HEK293 (cell line): ENCODE results near the gene ZEB2.

Experiments used
- CTCF ChIA-PET: fragments of 350-600 bp; formaldehyde crosslinking; extraction: SDS; loops from one replicate; lab custom pipeline; 2021; ENCODE audit warnings: antibody characterized with exemption; lab: Yijun Ruan, JAX
- POLR2A ChIA-PET: fragments of 300-600 bp; formaldehyde crosslinking; extraction: SDS; loops from one replicate; lab custom pipeline; 2020; ENCODE audit warnings: antibody characterized with exemption, inconsistent platforms; lab: Yijun Ruan, JAX
- H3K27ac ChIP-seq: fragments of 200-500 bp; sonication (Bioruptor generic); 2 replicates; pipeline ENCODE4 v1.5.1; 2014; ENCODE audit warnings: low read depth, low read length, control low read depth, inconsistent platforms; ENCODE audit errors: extremely low read depth
- H3K36me3 ChIP-seq, 2 experiments: fragments of 200-500 bp in 1 of 2; sonication (Bioruptor generic) in 1 of 2; 1 replicate in 1 of 2; 2 replicates in 1 of 2; pipeline ENCODE4 v1.5.1; 2014 to 2017; ENCODE audit warnings: inconsistent platforms in 2 of 2, low read length in 2 of 2; ENCODE audit not compliant: control insufficient read depth in 2 of 2, insufficient read depth in 1 of 2
- H3K4me1 ChIP-seq: fragments of 200-500 bp; sonication (Bioruptor generic); 2 replicates; pipeline ENCODE4 v1.5.1; 2014; ENCODE audit warnings: mild to moderate bottlenecking, low read length, inconsistent platforms; ENCODE audit not compliant: control insufficient read depth, insufficient read depth
- H3K4me3 ChIP-seq: 2 replicates; pipeline ENCODE4 v1.5.1; 2011; ENCODE audit warnings: low read depth, mild to moderate bottlenecking, control low read depth, low read length, moderate library complexity
- H3K9me3 ChIP-seq: fragments of 200-500 bp; sonication (Bioruptor generic); 2 replicates; pipeline ENCODE4 v1.5.1; 2014; ENCODE audit warnings: low read depth, low read length, inconsistent platforms; ENCODE audit not compliant: control insufficient read depth, insufficient read depth
- GFI1B ChIP-seq: fragments of 450-650 bp; formaldehyde crosslinking; IDR thresholded peaks from 2 replicates; pipeline ENCODE4 v1.5.1; 2016; ENCODE audit warnings: missing biosample characterization, missing genetic modification characterization
- HOXD13 ChIP-seq: sonication (generic); formaldehyde crosslinking; IDR thresholded peaks from 2 replicates; pipeline ENCODE4 v1.8.0; 2022; ENCODE audit warnings: missing genetic modification reagents, borderline replicate concordance
- KLF9 ChIP-seq: fragments of 450-650 bp; formaldehyde crosslinking; IDR thresholded peaks from 2 replicates; pipeline ENCODE4 v1.5.1; 2016; ENCODE audit warnings: missing biosample characterization, missing genetic modification characterization, low read depth
- MYNN ChIP-seq: fragments of 450-650 bp; formaldehyde crosslinking; IDR thresholded peaks from 2 replicates; pipeline ENCODE4 v1.5.1; 2016; ENCODE audit warnings: missing biosample characterization, missing genetic modification characterization, borderline replicate concordance
- SCRT1 ChIP-seq: fragments of 450-650 bp; formaldehyde crosslinking; IDR thresholded peaks from 2 replicates; pipeline ENCODE4 v1.5.1; 2016; ENCODE audit warnings: missing biosample characterization, missing genetic modification characterization, borderline replicate concordance
- SCRT2 ChIP-seq: fragments of 450-650 bp; formaldehyde crosslinking; IDR thresholded peaks from 2 replicates; pipeline ENCODE4 v1.5.1; 2016; ENCODE audit warnings: missing biosample characterization, missing genetic modification characterization
- ZBTB17 ChIP-seq: fragments of 450-650 bp; formaldehyde crosslinking; IDR thresholded peaks from 2 replicates; pipeline ENCODE4 v1.5.1; 2016; ENCODE audit warnings: missing biosample characterization, missing genetic modification characterization
- ZFP3 ChIP-seq: fragments of 450-650 bp; formaldehyde crosslinking; IDR thresholded peaks from 2 replicates; pipeline ENCODE4 v1.5.1; 2016; ENCODE audit warnings: low read depth, missing biosample characterization, missing genetic modification characterization
- ZFP37 ChIP-seq: fragments of 450-650 bp; formaldehyde crosslinking; IDR thresholded peaks from 2 replicates; pipeline ENCODE4 v1.5.1; 2016; ENCODE audit warnings: missing biosample characterization, missing genetic modification characterization
- ZNF112 ChIP-seq: fragments of 450-650 bp; formaldehyde crosslinking; IDR thresholded peaks from 2 replicates; pipeline ENCODE4 v1.5.0; 2017; ENCODE audit warnings: missing biosample characterization, missing genetic modification characterization
- ZNF146 ChIP-seq: fragments of 450-650 bp; formaldehyde crosslinking; IDR thresholded peaks from 2 replicates; pipeline ENCODE4 v1.5.1; 2016; ENCODE audit warnings: missing biosample characterization, missing genetic modification characterization
- ZNF223 ChIP-seq: fragments of 450-650 bp; formaldehyde crosslinking; IDR thresholded peaks from 2 replicates; pipeline ENCODE4 v1.5.1; 2016; ENCODE audit warnings: missing biosample characterization, missing genetic modification characterization
- ZNF274 ChIP-seq, 2 experiments: fragments of 200-500 bp in 1 of 2; fragments of 450-650 bp in 1 of 2; sonication (Bioruptor generic) in 1 of 2; formaldehyde crosslinking in 1 of 2; IDR thresholded peaks; 2 replicates each; pipeline versions ENCODE4 v1.5.1 to v1.6.1; 2014 to 2016; ENCODE audit warnings: borderline replicate concordance in 1 of 2, inconsistent platforms in 1 of 2, low read length in 1 of 2, missing biosample characterization in 1 of 2, missing genetic modification characterization in 1 of 2
- ZNF391 ChIP-seq: fragments of 450-650 bp; formaldehyde crosslinking; IDR thresholded peaks from 2 replicates; pipeline ENCODE4 v1.5.1; 2016; ENCODE audit warnings: low read depth, missing biosample characterization, missing genetic modification characterization, borderline replicate concordance
- ZNF529 ChIP-seq: fragments of 450-650 bp; formaldehyde crosslinking; IDR thresholded peaks from 2 replicates; pipeline ENCODE4 v1.5.1; 2017; ENCODE audit warnings: missing genetic modification characterization, missing biosample characterization; ENCODE audit not compliant: insufficient replicate concordance
- ZNF558 ChIP-seq: fragments of 450-650 bp; formaldehyde crosslinking; IDR thresholded peaks from 2 replicates; pipeline ENCODE4 v1.5.1; 2016; ENCODE audit warnings: missing biosample characterization, missing genetic modification characterization
- ZNF670 ChIP-seq: fragments of 450-650 bp; formaldehyde crosslinking; IDR thresholded peaks from 2 replicates; pipeline ENCODE4 v1.5.1; 2016; ENCODE audit warnings: missing biosample characterization, missing genetic modification characterization, low read depth
- ZNF747 ChIP-seq: fragments of 450-650 bp; formaldehyde crosslinking; IDR thresholded peaks from 2 replicates; pipeline ENCODE4 v1.5.1; 2016; ENCODE audit warnings: missing biosample characterization, missing genetic modification characterization
- ZNF785 ChIP-seq: fragments of 450-650 bp; formaldehyde crosslinking; IDR thresholded peaks from 2 replicates; pipeline ENCODE4 v1.5.1; 2016; ENCODE audit warnings: missing biosample characterization, missing genetic modification characterization
- ZNF830 ChIP-seq: fragments of 450-650 bp; IDR thresholded peaks from 2 replicates; pipeline ENCODE4 v1.5.0; 2018; ENCODE audit warnings: missing biosample characterization, missing genetic modification characterization, low read depth, mild to moderate bottlenecking, moderate library complexity
- TF ChIP-seq, protein P1 (sequence below): fragments of 450-650 bp; formaldehyde crosslinking; IDR thresholded peaks from 2 replicates; pipeline ENCODE4 v1.5.1; 2016; ENCODE audit warnings: missing biosample characterization, missing genetic modification characterization, low read depth
- TF ChIP-seq, protein P2 (sequence below): fragments of 450-650 bp; formaldehyde crosslinking; IDR thresholded peaks from 2 replicates; pipeline ENCODE4 v1.5.1; 2016; ENCODE audit warnings: missing biosample characterization, missing genetic modification characterization
- TF ChIP-seq, protein P3 (sequence below): fragments of 450-650 bp; formaldehyde crosslinking; IDR thresholded peaks from 2 replicates; pipeline ENCODE4 v1.5.1; 2016; ENCODE audit warnings: missing biosample characterization, missing genetic modification characterization, low read depth
- TF ChIP-seq, protein P4 (sequence below): fragments of 450-650 bp; formaldehyde crosslinking; IDR thresholded peaks from 2 replicates; pipeline ENCODE4 v1.5.1; 2016; ENCODE audit warnings: missing biosample characterization, missing genetic modification characterization

ZEB2 gene

DNA sequence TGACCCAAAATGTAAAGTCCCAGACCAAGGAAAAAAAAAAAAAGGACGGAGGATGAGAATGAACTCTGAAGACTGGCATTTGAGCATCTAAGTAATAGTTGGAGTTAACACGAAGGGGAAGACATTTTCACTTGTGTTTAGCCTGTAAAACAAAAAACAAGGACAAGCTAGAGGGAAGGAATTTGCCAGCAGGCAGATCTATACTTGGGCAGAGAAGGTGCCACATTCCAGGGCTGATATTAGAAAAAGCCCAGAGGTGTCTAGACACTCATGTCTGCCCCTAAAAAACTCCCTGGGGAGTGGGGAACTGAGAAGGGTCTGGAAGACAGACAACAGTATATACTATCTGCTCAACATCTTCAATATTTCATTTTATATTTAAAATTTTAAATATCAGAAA, 171.1 kb downstream of the ZEB2 start:
- POLR2A ChIA-PET, result interaction anchor here (1.6 kb wide), 1 partner anchor 9 kb away, joined by 4 read pairs; no protein-coding TSS in a partner anchor
- CTCF ChIA-PET, result interaction anchor here (0.7 kb wide), 1 partner anchor 100 kb away, joined by 3 read pairs; no protein-coding TSS in a partner anchor
- Histone ChIP-seq H3K36me3 (no peaks in the 10 kb centered on the region), H3K4me1 (0 out of 2 replicates have a peak, but pooled peaks cover 4% of the 10 kb centered on the region), H3K9me3 (no peaks in the 10 kb centered on the region), H3K27ac (no peak overlapping the region), H3K4me3 (no peak overlapping the region)
- TF ChIP-seq ZNF558 (tag by site-specific recombination) (no peak), ZFP37 (no peak), MYNN (tag by site-specific recombination) (no peak), KLF9 (tag by site-specific recombination) (no peak), GFI1B (no peak), HOXD13 (CRISPR knock-in tag) (no peak), ZNF747 (tag by site-specific recombination) (no peak), ZNF146 (tag by site-specific recombination) (no peak), ZNF830 (tag by site-specific recombination) (no peak), ZNF529 (no peak), ZNF391 (tag by site-specific recombination) (no peak), ZNF223 (tag by site-specific recombination) (no peak), ZNF670 (tag by site-specific recombination) (no peak), ZFP3 (no peak), SCRT1 (tag by site-specific recombination) (no peak), ZNF112 (tag by site-specific recombination) (no peak)
- TF ChIP-seq, protein P1, sequence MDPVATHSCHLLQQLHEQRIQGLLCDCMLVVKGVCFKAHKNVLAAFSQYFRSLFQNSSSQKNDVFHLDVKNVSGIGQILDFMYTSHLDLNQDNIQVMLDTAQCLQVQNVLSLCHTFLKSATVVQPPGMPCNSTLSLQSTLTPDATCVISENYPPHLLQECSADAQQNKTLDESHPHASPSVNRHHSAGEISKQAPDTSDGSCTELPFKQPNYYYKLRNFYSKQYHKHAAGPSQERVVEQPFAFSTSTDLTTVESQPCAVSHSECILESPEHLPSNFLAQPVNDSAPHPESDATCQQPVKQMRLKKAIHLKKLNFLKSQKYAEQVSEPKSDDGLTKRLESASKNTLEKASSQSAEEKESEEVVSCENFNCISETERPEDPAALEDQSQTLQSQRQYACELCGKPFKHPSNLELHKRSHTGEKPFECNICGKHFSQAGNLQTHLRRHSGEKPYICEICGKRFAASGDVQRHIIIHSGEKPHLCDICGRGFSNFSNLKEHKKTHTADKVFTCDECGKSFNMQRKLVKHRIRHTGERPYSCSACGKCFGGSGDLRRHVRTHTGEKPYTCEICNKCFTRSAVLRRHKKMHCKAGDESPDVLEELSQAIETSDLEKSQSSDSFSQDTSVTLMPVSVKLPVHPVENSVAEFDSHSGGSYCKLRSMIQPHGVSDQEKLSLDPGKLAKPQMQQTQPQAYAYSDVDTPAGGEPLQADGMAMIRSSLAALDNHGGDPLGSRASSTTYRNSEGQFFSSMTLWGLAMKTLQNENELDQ (tag by site-specific recombination), result no peak
- TF ChIP-seq, protein P2, sequence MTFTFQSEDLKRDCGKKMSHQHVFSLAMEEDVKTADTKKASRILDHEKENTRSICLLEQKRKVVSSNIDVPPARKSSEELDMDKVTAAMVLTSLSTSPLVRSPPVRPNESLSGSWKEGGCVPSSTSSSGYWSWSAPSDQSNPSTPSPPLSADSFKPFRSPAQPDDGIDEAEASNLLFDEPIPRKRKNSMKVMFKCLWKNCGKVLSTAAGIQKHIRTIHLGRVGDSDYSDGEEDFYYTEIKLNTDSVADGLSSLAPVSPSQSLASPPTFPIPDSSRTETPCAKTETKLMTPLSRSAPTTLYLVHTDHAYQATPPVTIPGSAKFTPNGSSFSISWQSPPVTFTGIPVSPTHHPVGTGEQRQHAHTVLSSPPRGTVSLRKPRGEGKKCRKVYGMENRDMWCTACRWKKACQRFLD (tag by site-specific recombination), result no peak
- TF ChIP-seq, protein P3, sequence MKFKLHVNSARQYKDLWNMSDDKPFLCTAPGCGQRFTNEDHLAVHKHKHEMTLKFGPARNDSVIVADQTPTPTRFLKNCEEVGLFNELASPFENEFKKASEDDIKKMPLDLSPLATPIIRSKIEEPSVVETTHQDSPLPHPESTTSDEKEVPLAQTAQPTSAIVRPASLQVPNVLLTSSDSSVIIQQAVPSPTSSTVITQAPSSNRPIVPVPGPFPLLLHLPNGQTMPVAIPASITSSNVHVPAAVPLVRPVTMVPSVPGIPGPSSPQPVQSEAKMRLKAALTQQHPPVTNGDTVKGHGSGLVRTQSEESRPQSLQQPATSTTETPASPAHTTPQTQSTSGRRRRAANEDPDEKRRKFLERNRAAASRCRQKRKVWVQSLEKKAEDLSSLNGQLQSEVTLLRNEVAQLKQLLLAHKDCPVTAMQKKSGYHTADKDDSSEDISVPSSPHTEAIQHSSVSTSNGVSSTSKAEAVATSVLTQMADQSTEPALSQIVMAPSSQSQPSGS, result no peak

DNA sequence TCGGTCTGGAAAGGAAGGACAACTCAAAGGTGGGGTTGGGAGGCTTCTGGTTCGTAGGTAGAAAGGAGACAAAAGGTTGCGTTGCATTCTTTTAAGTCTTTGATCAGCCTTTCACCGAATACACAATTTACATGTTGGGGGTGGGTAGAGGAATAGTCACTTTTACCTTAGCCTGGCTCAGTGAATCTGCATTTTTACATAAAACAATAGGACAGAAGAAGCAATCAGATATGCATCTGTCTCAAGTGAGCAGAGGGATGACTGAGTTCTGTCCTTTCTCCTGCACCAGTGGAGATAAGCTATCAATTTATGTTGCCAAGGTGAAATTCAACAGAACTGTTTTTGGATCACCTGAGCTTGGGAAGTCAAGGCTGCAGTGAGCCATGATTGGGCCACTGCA, 173.7 kb downstream of the ZEB2 start:
- CTCF ChIA-PET, result interaction anchor here (0.7 kb wide), 2 partner anchors 50 to 833 kb away, joined by 4 to 5 read pairs; no protein-coding TSS in a partner anchor
- TF ChIP-seq SCRT2 (tag by site-specific recombination) (no peak), ZFP3 (no peak), ZNF785 (tag by site-specific recombination) (no peak), ZNF830 (tag by site-specific recombination) (no peak), ZNF274 (IDR thresholded peaks at IDR 0.05; ENCODE audit: low read length) (no peak), ZNF274 (tag by site-specific recombination; IDR thresholded peaks at IDR 0.05; ENCODE audit: borderline replicate concordance) (no peak), ZBTB17 (tag by site-specific recombination) (no peak)
- TF ChIP-seq, protein P4, sequence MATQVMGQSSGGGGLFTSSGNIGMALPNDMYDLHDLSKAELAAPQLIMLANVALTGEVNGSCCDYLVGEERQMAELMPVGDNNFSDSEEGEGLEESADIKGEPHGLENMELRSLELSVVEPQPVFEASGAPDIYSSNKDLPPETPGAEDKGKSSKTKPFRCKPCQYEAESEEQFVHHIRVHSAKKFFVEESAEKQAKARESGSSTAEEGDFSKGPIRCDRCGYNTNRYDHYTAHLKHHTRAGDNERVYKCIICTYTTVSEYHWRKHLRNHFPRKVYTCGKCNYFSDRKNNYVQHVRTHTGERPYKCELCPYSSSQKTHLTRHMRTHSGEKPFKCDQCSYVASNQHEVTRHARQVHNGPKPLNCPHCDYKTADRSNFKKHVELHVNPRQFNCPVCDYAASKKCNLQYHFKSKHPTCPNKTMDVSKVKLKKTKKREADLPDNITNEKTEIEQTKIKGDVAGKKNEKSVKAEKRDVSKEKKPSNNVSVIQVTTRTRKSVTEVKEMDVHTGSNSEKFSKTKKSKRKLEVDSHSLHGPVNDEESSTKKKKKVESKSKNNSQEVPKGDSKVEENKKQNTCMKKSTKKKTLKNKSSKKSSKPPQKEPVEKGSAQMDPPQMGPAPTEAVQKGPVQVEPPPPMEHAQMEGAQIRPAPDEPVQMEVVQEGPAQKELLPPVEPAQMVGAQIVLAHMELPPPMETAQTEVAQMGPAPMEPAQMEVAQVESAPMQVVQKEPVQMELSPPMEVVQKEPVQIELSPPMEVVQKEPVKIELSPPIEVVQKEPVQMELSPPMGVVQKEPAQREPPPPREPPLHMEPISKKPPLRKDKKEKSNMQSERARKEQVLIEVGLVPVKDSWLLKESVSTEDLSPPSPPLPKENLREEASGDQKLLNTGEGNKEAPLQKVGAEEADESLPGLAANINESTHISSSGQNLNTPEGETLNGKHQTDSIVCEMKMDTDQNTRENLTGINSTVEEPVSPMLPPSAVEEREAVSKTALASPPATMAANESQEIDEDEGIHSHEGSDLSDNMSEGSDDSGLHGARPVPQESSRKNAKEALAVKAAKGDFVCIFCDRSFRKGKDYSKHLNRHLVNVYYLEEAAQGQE (tag by site-specific recombination), result no peak

More for the DNA sequence above, 173.7 kb downstream of the ZEB2 start:
- H3K36me3 ChIP-seq, result no peaks in the 10 kb centered on the region
- no peaks in the 10 kb centered on the region for H3K9me3 ChIP-seq
- POLR2A ChIA-PET, result no interaction called here
- 0 out of 2 replicates have a peak, but pooled peaks cover 4% of the 10 kb centered on the region for H3K4me1 ChIP-seq
- no peak overlapping the region for H3K4me3 ChIP-seq
- no peak overlapping the region for H3K27ac ChIP-seq
